ENCODE results near the gene OR2H2.

OR2H2 gene

GRCh38 chr6:29593199-29593855 lies 8.4 kb downstream of the OR2H2 start:
- no peak for DNase-seq

GRCh38 chr6:29596381-29596900 lies 11.5 kb downstream of the OR2H2 start:
- DNase-seq = no peak

- DNase-seq = no peak
Observed at GRCh38 chr6:29597184-29597583, 12.3 kb downstream of the OR2H2 start.

- DNase-seq = peak; percentile 7
Observed at GRCh38 chr6:29598172-29598747, 13.3 kb downstream of the OR2H2 start.

- DNase-seq = peak; percentile 46
Observed at GRCh38 chr6:29602564-29603361, 17.8 kb downstream of the OR2H2 start.

GRCh38 chr6:29603456-29603855 lies 18.5 kb downstream of the OR2H2 start:
- DNase-seq = no peak

- DNase-seq = peak; percentile 48
Observed at GRCh38 chr6:29603930-29604329, 19.0 kb downstream of the OR2H2 start.

- DNase-seq = no peak
Observed at GRCh38 chr6:29608131-29608530, 23.2 kb downstream of the OR2H2 start.

GRCh38 chr6:29610540-29610939 lies 25.6 kb downstream of the OR2H2 start:
- DNase-seq = no peak

- no peak for DNase-seq
Observed at GRCh38 chr6:29611426-29611825, 26.5 kb downstream of the OR2H2 start.

- DNase-seq = no peak
Observed at GRCh38 chr6:29617782-29618554, 33.0 kb downstream of the OR2H2 start.

- no peak for DNase-seq
Observed at GRCh38 chr6:29619578-29620160, 34.7 kb downstream of the OR2H2 start.

- peak; percentile 11 for DNase-seq
Observed at GRCh38 chr6:29620630-29621029, 35.7 kb downstream of the OR2H2 start.

GRCh38 chr6:29624520-29624961 lies 39.6 kb downstream of the OR2H2 start:
- peak; percentile 73 for DNase-seq

GRCh38 chr6:29625337-29625930 lies 40.5 kb downstream of the OR2H2 start:
- DNase-seq = no peak

- DNase-seq = peak; percentile 18
Observed at GRCh38 chr6:29626948-29627754, 42.2 kb downstream of the OR2H2 start.

- peak; percentile 83 for DNase-seq
Observed at GRCh38 chr6:29627755-29628418, 43.0 kb downstream of the OR2H2 start.

GRCh38 chr6:29628419-29629281 lies 43.7 kb downstream of the OR2H2 start:
- peak; percentile 85 for DNase-seq

- no peak for DNase-seq
Observed at GRCh38 chr6:29629571-29629970, 44.6 kb downstream of the OR2H2 start.

- no peak for DNase-seq
Observed at GRCh38 chr6:29630315-29630714, 45.4 kb downstream of the OR2H2 start.
